ENCODE data around the gene JAG2. TPM values are rescaled to one million over a fixed set of nuclear protein-coding genes. Genes with fewer than 3 reads are reported as not detected.

The JAG2 gene
- total and polyA plus RNA-seq, 12 donors, result 0.83 to 16.2 (median 4.0) TPM

DNA sequence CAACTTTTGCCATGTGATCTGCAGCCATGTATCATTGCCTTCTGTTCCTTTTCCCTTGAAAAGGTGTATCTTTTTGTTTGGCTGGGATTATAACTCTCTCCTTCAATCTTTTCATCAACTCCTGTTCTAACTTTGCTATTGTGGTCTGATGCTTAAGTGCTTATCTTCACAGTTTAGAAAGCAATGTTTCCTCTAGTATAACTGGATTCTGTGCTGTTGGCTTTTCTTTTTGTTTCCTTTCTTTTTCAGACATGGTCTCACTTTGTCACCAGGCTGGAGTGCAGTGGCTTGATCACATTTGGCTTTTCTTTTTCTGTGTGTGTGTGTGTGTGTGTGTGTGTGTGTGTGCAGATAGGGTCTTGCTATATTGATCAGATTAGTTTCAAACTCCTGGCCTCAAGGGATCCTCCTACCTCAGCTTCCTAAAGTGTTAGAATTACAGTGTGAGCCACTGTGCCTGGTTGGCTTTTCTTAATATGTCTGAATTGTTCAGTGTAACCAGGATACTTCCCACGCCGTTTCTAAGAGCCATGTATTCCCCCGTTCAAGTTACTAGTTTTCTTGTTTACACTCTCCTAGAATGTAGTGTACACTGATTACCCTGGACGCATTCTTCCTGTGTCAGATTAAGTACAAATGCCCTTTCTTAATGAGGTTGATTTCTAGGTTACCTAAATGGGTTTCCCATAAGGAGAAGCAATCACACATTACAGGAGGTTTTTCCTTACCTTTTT, 35.5 kb downstream of the JAG2 start:
- 61 to 79% (median 68%) methylated on average over 4 of the region's 4 CpGs for WGBS, 4 donors
- no peak overlapping the region for H3K27ac ChIP-seq
- H3K9me3 ChIP-seq (replicated peaks in 1 of 3), result no peaks in the 10 kb centered on the region
- H3K4me3 ChIP-seq, result no peak overlapping the region
- no peaks in the 10 kb centered on the region for H3K36me3 ChIP-seq (replicated peaks in 1 of 2)
- H3K27me3 ChIP-seq, result peaks cover 5% of the 10 kb centered on the region
- TF ChIP-seq CTCF (IDR thresholded peaks at IDR 0.05) (no peak), POLR2A (IDR thresholded peaks at IDR 0.05) (no peak)
- H3K4me1 ChIP-seq (replicated peaks in 1 of 2), result no peaks in the 10 kb centered on the region
- intact Hi-C loops (cut with DNase I), result no loop called here
- no peak for DNase-seq

DNA sequence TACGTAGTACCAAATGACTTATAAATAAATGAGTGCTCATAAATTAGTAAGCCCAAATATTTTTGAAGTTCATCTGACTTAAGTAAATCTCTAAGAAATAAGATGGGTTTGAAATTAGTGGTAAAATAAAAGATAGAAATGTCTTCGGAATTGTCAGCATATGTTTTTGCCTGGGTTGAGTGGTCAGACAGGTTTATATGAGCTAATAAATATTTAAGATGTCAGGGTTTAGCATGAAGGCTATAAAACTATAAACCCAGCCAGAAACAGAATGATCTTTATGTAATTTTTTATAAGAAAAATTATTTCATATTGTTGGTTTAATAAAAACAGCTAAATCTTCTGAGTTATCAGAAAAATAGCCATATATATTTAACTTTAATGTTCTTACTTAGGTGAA, 37.3 kb downstream of the JAG2 start:
- 72 to 85% (median 77%) methylated on average over 2 of the region's 2 CpGs for WGBS, 4 donors
- no peak overlapping the region for H3K27ac ChIP-seq
- H3K27me3 ChIP-seq, result no peaks in the 10 kb centered on the region
- H3K9me3 ChIP-seq (replicated peaks in 1 of 3), result no peaks in the 10 kb centered on the region
- no peak overlapping the region for H3K4me3 ChIP-seq
- H3K36me3 ChIP-seq (replicated peaks in 1 of 2), result no peaks in the 10 kb centered on the region
- no peaks in the 10 kb centered on the region for H3K4me1 ChIP-seq (replicated peaks in 1 of 2)
- no peak for TF ChIP-seq POLR2A (IDR thresholded peaks at IDR 0.05)
- TF ChIP-seq CTCF (IDR thresholded peaks at IDR 0.05), result no peak
- intact Hi-C loops (cut with DNase I), result no loop called here
- DNase-seq, result no peak

DNA sequence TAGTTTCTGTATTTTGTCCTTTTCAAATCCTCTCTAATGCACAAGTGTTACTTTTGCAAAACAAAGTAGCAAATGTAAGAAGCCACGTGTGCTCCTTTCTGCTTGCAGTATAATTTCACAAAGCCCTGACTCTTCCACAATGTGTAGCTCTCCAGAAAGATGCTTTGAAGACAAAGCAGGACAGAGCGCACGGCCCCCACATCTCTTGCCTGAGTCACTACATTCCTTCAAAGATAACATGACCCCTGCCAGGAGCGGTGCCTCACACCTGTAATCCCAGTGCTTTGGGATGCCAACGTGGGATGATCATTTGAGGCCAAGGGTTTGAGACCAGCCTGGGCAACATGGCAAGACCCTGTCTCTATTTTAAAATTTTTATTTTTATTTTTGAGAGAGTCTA, 40.5 kb downstream of the JAG2 start:
- WGBS, 4 donors, result 50 to 62% (median 56%) methylated on average over 5 of the region's 5 CpGs
- Histone ChIP-seq H3K27ac (no peak overlapping the region), H3K9me3 (replicated peaks in 1 of 3) (no peaks in the 10 kb centered on the region), H3K36me3 (replicated peaks in 1 of 2) (no peaks in the 10 kb centered on the region), H3K4me3 (no peak overlapping the region), H3K4me1 (replicated peaks in 1 of 2) (no peaks in the 10 kb centered on the region), H3K27me3 (no peaks in the 10 kb centered on the region)
- peak in 2 of 7 donors; percentile 1 to 10 for DNase-seq
- TF ChIP-seq POLR2A (IDR thresholded peaks at IDR 0.05) (no peak), CTCF (IDR thresholded peaks at IDR 0.05) (no peak)
- intact Hi-C loops (cut with DNase I), result no loop called here

- TF ChIP-seq CTCF (IDR thresholded peaks at IDR 0.05) (no peak), POLR2A (IDR thresholded peaks at IDR 0.05) (no peak)
- Histone ChIP-seq H3K36me3 (replicated peaks in 1 of 2) (no peaks in the 10 kb centered on the region), H3K9me3 (replicated peaks in 1 of 3) (no peaks in the 10 kb centered on the region), H3K4me1 (replicated peaks in 1 of 2) (no peaks in the 10 kb centered on the region), H3K4me3 (no peak overlapping the region), H3K27ac (no peak overlapping the region), H3K27me3 (no peaks in the 10 kb centered on the region)
- intact Hi-C loops (cut with DNase I), result no loop called here
- WGBS, 4 donors, result 60 to 71% (median 69%) methylated on average over 9 of the region's 9 CpGs
- DNase-seq, result peak in 3 of 7 donors; percentile 4 to 27 (median 5)
Measured at GRCh38 chr14:105126981-105127329, 41.6 kb downstream of the JAG2 start.
